Measurements from ENCODE around the gene NTNG1. TPM values are rescaled to one million over a fixed set of nuclear protein-coding genes. Genes with fewer than 3 reads are reported as not detected.

Gene NTNG1
- total RNA-seq, 2 experiments from 2014 or later: 2.3 to 5.9 TPM

- ChIA-PET CTCF (ENCODE audit: unreplicated experiment) (no interaction called here), POLR2A (no interaction called here)
- Histone ChIP-seq H3K9me3 (ENCODE audit: low read length) (no peaks in the 10 kb centered on the region), H3K4me3 (ENCODE audit: low read depth, low read length, poor library complexity, severe bottlenecking) (no peak overlapping the region), H3K79me2 (ENCODE audit: insufficient read depth, low read depth, low read length) (no peaks in the 10 kb centered on the region), H4K20me1 (ENCODE audit: insufficient read depth, low read length) (no peaks in the 10 kb centered on the region), H3K9me2 (ENCODE audit: insufficient read depth, low read length) (no peaks in the 10 kb centered on the region), H3K4me1 (ENCODE audit: insufficient read depth, low read length, poor library complexity, severe bottlenecking) (no peaks in the 10 kb centered on the region), H3K4me2 (ENCODE audit: low read length) (no peak overlapping the region), H3K27ac (ENCODE audit: low read depth, low read length, poor library complexity, severe bottlenecking) (no peak overlapping the region), H3K36me3 (ENCODE audit: insufficient read depth, low read length) (no peaks in the 10 kb centered on the region), H2AFZ (ENCODE audit: low read length) (no peak overlapping the region)
- intact Hi-C loops (cut with micrococcal nuclease; ENCODE audit: unreplicated experiment): no loop called here
- DNase-seq (ENCODE audit: low spot score): no peak
- no TSS peak for BruUV-seq (replicated peaks)
- no peak for TF ChIP-seq CTCF (conservative IDR thresholded peaks at IDR 0.05; ENCODE audit: low read length)
- TF ChIP-seq EZH2phosphoT487 (IDR thresholded peaks at IDR 0.05; ENCODE audit: borderline replicate concordance, low read depth, low read length): no peak
Measured at GRCh38 chr1:107124694-107125093, 16.1 kb upstream of the NTNG1 start.

DNA sequence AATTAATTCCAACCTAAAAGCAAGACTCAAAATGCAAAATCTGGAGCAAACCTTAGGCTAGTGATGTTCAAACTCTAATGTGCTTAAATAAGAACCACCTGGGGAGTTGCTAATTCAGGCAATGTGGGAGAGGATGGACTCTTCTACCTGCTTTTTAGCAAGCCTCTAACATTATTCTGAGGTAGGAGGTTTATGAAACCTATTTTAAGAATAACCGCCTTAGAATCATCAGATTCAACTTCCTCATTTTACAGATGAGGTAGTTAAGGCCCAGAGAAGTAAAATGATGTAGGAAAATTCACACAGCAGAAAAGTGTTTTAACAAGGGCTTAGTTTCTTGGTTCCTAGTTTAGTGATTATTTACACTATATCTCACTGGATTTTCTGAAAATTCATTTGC is 8.6 kb upstream of the NTNG1 start:
- no peaks in the 10 kb centered on the region for H4K20me1 ChIP-seq (ENCODE audit: insufficient read depth, low read length)
- H3K4me3 ChIP-seq (ENCODE audit: low read depth, low read length, poor library complexity, severe bottlenecking): peak overlapping the region; percentile 26
- CTCF ChIA-PET (ENCODE audit: unreplicated experiment): no interaction called here
- BruUV-seq (replicated peaks): no TSS peak
- intact Hi-C loops (cut with micrococcal nuclease; ENCODE audit: unreplicated experiment): loop anchor here (2.0 kb wide), 1 partner anchor 75 kb away; the partner anchor contains the start of gene PRMT6
- peaks cover 43% of the 10 kb centered on the region for H3K4me1 ChIP-seq (ENCODE audit: insufficient read depth, low read length, poor library complexity, severe bottlenecking)
- POLR2A ChIA-PET: interaction anchor here (0.5 to 3.6 kb wide), 14 partner anchors 8 to 1935 kb away, joined by 3 to 19 read pairs (median 4); partner anchors contain the start of genes NTNG1 and PRMT6
- DNase-seq (ENCODE audit: low spot score): peak; percentile 84
- H3K79me2 ChIP-seq (ENCODE audit: insufficient read depth, low read depth, low read length): no peaks in the 10 kb centered on the region
- H3K9me3 ChIP-seq (ENCODE audit: low read length): no peaks in the 10 kb centered on the region
- TF ChIP-seq EZH2phosphoT487 (IDR thresholded peaks at IDR 0.05; ENCODE audit: borderline replicate concordance, low read depth, low read length): no peak
- peak overlapping the region; percentile 38; the same call in 1 of the 2 replicates for H2AFZ ChIP-seq (ENCODE audit: low read length)
- H3K9me2 ChIP-seq (ENCODE audit: insufficient read depth, low read length): no peaks in the 10 kb centered on the region
- no peaks in the 10 kb centered on the region for H3K36me3 ChIP-seq (ENCODE audit: insufficient read depth, low read length)
- peak overlapping the region; percentile 64 for H3K4me2 ChIP-seq (ENCODE audit: low read length)
- peak overlapping the region; percentile 92 for H3K27ac ChIP-seq (ENCODE audit: low read depth, low read length, poor library complexity, severe bottlenecking)

GRCh38 chr1:107132780-107133179 is 8.1 kb upstream of the NTNG1 start:
- Histone ChIP-seq H3K9me3 (ENCODE audit: low read length) (no peaks in the 10 kb centered on the region), H3K4me3 (ENCODE audit: low read depth, low read length, poor library complexity, severe bottlenecking) (peak overlapping the region; percentile 13), H4K20me1 (ENCODE audit: insufficient read depth, low read length) (no peaks in the 10 kb centered on the region), H3K36me3 (ENCODE audit: insufficient read depth, low read length) (no peaks in the 10 kb centered on the region), H3K4me2 (ENCODE audit: low read length) (peak overlapping the region; percentile 64), H3K79me2 (ENCODE audit: insufficient read depth, low read depth, low read length) (no peaks in the 10 kb centered on the region), H3K4me1 (ENCODE audit: insufficient read depth, low read length, poor library complexity, severe bottlenecking) (peaks cover 43% of the 10 kb centered on the region), H3K9me2 (ENCODE audit: insufficient read depth, low read length) (no peaks in the 10 kb centered on the region), H2AFZ (ENCODE audit: low read length) (peak overlapping the region; percentile 38; the same call in 1 of the 2 replicates), H3K27ac (ENCODE audit: low read depth, low read length, poor library complexity, severe bottlenecking) (peak overlapping the region; percentile 92)
- no TSS peak for BruUV-seq (replicated peaks)
- TF ChIP-seq EZH2phosphoT487 (IDR thresholded peaks at IDR 0.05; ENCODE audit: borderline replicate concordance, low read depth, low read length) (no peak), CTCF (conservative IDR thresholded peaks at IDR 0.05; ENCODE audit: low read length) (no peak)
- ChIA-PET POLR2A (interaction anchor here (0.5 kb wide), 1 partner anchor 112 kb away, joined by 3 read pairs; no protein-coding TSS in a partner anchor), CTCF (ENCODE audit: unreplicated experiment) (no interaction called here)
- peak; percentile 32 for DNase-seq (ENCODE audit: low spot score)
- intact Hi-C loops (cut with micrococcal nuclease; ENCODE audit: unreplicated experiment): loop anchor here (2.0 kb wide), 1 partner anchor 76 kb away; the partner anchor contains the start of gene PRMT6
